GM21515 (cell line): ENCODE data around the gene STK39.
A peak's percentile ranks its signal among the peaks of the same experiment; 100 is the strongest.
"Not testable (repeated sequence)": the region's sequence is repeated elsewhere in the genome, so short reads cannot be mapped to it uniquely, and the experiment has no call there.

ENCODE experiments used
- ATAC-seq: cut with Tn5 transposase; IDR thresholded peaks from one replicate; pipeline ENCODE4 v1.9.1; 2021; ENCODE audit not compliant: unreplicated experiment

The STK39 gene

GRCh38 chr2:168247341-168248261 lies at the start of gene STK39:
STK39 (minus strand) TSS chr2:168247595; CDS start chr2:168247435, 160 bp downstream.
- ATAC-seq: peak; percentile 88

GRCh38 chr2:168295051-168295450 lies 47.7 kb upstream of the STK39 start:
- ATAC-seq: no peak

- ATAC-seq: no peak
Measured at GRCh38 chr2:168294409-168294808, 47.0 kb upstream of the STK39 start.

GRCh38 chr2:168293766-168294165 lies 46.4 kb upstream of the STK39 start:
- ATAC-seq: no peak

- no peak for ATAC-seq
Measured at GRCh38 chr2:168290391-168290790, 43.0 kb upstream of the STK39 start.

GRCh38 chr2:168289880-168290279 lies 42.5 kb upstream of the STK39 start:
- no peak for ATAC-seq

GRCh38 chr2:168286535-168286934 lies 39.1 kb upstream of the STK39 start:
- ATAC-seq: no peak

GRCh38 chr2:168278424-168278888 lies 31.1 kb upstream of the STK39 start:
- no peak for ATAC-seq

- no peak for ATAC-seq
Measured at GRCh38 chr2:168277276-168277675, 29.9 kb upstream of the STK39 start.

- no peak for ATAC-seq
Measured at GRCh38 chr2:168272225-168272624, 24.8 kb upstream of the STK39 start.

GRCh38 chr2:168262926-168263325 lies 15.5 kb upstream of the STK39 start:
- not testable (repeated sequence) for ATAC-seq

GRCh38 chr2:168256448-168256847 lies 9.1 kb upstream of the STK39 start:
- ATAC-seq: no peak

GRCh38 chr2:168255866-168256265 lies 8.5 kb upstream of the STK39 start:
- no peak for ATAC-seq

- ATAC-seq: no peak
Measured at GRCh38 chr2:168255103-168255502, 7.7 kb upstream of the STK39 start.

GRCh38 chr2:168254158-168254935 lies 7.0 kb upstream of the STK39 start:
- no peak for ATAC-seq

GRCh38 chr2:168253379-168253778 lies 6.0 kb upstream of the STK39 start:
- ATAC-seq: no peak

- ATAC-seq: no peak
Measured at GRCh38 chr2:168252976-168253375, 5.6 kb upstream of the STK39 start.

GRCh38 chr2:168246483-168247340 lies 683 bp downstream of the STK39 start:
- ATAC-seq: peak; percentile 50

GRCh38 chr2:168246072-168246482 lies 1.3 kb downstream of the STK39 start:
- no peak for ATAC-seq

GRCh38 chr2:168245074-168245825 lies 2.1 kb downstream of the STK39 start:
- ATAC-seq: no peak
